HG02840 (cell line): Measurements from ENCODE around the gene PDCD1LG2.
"Not testable (repeated sequence)": the region's sequence is repeated elsewhere in the genome, so short reads cannot be mapped to it uniquely, and the experiment has no call there.

Experiments used
- ATAC-seq: cut with Tn5 transposase; IDR thresholded peaks from one replicate; pipeline ENCODE4 v1.9.1; 2021; ENCODE audit warnings: mild to moderate bottlenecking, moderate library complexity, moderate number of reproducible peaks; ENCODE audit not compliant: unreplicated experiment, low FRiP score

The PDCD1LG2 gene

DNA sequence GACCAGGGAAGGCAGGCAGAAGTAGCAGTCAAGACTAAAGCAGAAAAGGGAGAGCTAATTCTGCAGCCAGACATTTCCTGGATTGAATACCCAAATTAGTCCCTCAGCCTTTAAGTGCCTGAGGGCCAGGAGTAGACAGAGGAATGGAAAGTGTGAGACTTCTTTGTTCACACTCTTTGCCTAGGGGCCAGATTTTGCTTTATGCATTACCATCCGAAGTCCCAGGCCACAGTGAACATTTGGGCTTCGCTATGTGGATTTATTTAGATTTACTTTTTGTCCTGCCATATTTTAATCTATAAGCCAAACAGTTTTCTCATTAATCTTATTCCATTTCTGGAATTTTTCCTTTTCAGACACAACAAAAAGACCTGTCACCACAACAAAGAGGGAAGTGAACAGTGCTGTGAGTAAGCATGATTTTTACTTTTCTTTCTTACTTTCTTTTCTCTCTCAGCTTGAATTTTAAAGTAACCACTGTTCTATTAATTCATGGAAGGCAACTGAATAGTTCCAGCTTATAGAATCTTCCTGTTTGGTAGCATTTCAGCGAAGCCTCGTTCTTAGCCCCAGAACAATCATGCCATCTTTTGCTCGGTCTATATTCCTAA is 52.6 kb downstream of the PDCD1LG2 start:
- ATAC-seq, result no peak

DNA sequence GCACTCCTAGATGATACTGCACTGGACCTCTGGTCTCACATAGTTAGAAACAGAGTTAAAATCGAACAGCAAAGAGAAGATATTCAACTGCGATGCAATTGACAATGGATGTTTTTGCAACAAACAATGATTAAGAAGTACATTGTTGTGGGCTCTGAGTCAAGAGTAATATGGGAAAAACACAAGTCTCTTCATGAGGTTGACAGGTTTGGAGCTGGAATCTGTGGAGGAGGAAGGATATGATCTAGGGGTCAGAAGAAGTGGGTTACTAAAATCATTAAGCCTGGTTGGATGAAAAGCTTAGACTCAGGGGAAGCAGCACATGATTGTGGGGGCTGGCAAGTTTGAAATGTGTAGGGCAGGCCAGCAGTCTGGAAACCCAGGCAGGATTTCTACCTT is 53.1 kb downstream of the PDCD1LG2 start:
- ATAC-seq, result no peak

DNA sequence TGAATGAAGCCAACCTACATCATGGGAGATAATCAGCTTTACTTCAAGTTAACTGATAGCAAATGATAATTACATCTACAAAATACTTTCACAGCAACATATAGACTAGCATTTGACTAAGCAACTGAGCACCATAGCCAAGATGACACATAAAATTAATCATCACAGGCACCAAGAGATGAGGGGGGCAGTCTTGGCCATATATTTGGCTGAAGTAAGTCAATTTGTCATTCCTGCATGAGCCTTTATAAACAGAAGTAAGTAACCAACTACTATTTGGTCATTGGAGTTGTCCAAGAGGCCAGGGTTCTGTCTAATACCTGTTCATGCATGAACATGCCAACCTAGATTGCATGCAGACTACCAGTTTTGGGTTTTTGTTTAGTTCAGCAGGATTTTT is 53.6 kb downstream of the PDCD1LG2 start:
- ATAC-seq, result no peak

DNA sequence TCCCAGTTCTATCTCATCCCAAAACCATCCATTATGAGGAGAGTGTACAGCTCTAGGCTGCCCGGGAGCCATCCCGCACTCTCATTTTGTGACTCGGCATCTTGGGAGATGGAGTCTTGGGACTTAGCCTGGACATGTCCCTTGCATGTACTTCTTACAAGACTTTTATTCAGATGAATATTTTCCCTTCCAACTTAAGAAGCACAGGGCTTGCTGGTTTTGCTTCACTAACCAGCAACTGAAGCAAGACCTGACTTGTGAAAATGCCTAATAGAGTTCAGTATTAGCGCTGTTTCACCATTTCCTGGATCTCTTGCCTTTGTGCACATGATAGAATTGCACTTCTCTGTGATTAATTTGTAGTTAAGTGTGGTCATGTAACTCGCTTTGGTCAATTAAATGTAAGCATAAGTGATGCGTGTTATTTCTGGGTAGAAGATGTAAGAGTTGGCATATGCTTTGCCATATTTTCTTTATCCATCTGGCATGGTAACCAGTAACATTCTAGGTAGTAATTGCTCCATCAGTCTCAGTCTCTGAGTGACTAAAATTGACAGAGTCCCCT is 55.8 kb downstream of the PDCD1LG2 start:
- ATAC-seq, result peak; percentile 68

DNA sequence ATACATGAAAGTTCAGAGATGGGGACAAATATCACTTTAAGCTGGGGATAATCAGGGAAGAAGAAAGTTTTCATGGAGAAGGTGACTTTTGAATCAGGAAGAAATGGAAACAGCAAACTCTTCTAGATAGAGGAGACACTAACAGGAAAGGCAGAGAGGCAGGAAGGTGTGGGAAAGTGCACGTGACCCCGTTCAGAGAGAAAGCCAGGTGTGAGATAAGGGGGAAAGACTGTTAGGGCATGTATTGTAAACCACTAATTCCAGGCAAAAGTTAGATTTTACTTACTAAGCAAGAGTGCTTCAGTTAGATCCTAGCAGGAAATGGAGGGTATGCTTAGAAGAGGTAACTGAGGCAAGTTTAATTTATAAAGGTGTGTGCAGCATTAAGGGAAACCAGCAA is 58.5 kb downstream of the PDCD1LG2 start:
- ATAC-seq, result no peak

DNA sequence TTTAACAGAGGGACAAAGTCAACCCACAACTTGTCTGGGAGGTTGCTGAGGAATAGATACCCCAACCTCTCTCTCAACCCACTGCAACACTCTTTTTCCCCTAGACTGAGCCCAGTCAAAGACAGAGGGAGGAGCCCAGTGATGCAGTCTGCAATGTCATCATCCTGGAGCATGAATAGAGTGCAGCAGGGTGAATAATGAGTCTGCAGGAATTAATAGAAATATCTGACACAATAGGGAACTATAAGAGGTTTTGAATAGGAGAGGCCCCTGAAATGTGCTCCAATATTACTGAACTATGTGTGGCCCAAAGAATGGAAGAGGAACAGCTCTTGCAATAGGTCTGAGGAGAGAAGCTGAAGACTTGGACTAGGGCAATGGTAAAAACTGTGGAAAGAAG is 59.1 kb downstream of the PDCD1LG2 start:
- no peak for ATAC-seq

DNA sequence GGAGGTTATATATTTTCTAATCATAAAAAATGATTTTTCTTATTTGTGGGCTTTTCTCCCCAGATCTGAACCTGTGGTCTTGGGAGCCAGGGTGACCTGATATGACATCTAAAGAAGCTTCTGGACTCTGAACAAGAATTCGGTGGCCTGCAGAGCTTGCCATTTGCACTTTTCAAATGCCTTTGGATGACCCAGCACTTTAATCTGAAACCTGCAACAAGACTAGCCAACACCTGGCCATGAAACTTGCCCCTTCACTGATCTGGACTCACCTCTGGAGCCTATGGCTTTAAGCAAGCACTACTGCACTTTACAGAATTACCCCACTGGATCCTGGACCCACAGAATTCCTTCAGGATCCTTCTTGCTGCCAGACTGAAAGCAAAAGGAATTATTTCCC is 59.6 kb downstream of the PDCD1LG2 start:
- ATAC-seq, result no peak

DNA sequence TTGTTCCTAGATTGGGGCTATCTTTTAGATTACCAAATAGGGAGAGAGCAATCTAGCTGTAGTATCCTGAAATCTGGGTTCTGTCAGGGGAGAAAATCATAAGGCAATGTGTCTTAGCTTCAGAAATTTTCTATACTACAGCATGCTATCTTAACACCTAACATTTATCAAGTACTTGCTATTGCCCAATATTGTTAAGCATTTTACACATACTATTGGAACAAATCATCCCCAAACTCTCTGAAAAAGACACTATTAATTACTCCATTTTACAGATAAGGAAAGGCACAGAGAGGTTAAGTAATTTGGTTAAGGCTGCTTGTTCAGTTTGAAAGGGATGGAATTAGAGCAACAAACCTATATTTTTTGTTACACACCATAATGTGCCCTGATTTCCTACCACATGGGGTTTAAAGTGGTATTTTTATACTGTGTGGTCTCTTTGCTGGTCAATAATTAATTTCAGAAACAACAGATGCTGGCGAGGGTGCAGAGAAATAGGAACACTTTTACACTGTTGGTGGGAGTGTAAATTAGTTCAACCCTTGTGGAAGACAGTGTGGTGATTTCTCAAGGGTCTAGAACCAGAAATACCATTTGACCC is 61.4 kb downstream of the PDCD1LG2 start:
- no peak for ATAC-seq

DNA sequence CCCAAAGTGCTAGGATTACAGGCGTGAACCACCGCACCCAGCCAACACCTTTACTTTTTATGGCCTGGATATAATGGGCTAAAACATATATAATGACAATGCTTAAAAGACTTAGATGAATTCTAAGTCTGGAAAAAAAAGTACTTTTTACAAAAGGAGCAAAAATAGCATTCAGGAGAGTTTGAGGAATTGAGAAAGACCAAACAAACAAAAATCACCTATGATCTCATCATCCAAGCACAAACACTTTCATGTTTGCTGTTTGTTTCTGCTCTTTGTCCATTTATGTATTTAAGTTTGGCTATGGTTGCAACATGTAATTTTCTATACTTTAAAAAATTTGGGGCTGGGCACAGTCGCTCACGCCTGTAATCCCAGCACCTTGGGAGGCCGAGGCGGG is 63.8 kb downstream of the PDCD1LG2 start:
- no peak for ATAC-seq

DNA sequence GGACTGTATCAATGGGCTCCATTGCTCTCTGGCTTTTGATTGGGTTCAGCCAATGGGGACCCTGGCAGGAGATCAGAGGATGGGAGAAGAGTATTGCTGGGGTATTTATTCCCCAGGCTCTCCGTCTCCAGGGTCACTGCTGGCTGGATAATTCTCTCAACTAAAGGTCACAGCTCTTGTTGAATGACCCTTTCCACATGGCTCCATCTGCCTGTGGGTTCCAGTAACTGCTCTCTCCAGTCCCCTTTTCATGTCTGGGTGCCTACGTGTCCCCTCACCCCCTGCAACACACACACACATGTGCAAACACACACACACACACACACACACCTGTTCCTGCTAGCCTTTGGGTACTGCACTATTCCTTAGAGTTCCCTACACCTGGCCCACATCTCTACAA is 64.7 kb downstream of the PDCD1LG2 start:
- no peak for ATAC-seq

DNA sequence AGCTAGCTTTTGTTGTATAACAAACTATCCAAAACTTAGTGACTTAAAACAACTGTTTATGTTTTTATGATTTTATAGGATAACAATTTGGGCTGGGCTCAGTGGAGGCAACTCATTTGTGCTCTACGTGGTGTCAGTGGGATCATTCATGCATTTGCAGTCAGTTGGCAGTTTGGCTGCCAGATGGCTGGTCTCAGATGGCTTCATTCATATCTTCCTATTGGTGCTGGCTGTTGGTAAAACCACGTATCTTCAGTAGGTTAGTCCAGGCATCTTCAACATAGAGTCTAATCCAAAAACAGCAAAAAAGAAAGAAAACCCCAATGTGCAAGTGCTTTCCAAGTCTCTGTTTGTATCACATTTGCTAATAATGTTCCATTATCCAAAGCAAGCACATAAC is 66.9 kb downstream of the PDCD1LG2 start:
- ATAC-seq, result no peak

DNA sequence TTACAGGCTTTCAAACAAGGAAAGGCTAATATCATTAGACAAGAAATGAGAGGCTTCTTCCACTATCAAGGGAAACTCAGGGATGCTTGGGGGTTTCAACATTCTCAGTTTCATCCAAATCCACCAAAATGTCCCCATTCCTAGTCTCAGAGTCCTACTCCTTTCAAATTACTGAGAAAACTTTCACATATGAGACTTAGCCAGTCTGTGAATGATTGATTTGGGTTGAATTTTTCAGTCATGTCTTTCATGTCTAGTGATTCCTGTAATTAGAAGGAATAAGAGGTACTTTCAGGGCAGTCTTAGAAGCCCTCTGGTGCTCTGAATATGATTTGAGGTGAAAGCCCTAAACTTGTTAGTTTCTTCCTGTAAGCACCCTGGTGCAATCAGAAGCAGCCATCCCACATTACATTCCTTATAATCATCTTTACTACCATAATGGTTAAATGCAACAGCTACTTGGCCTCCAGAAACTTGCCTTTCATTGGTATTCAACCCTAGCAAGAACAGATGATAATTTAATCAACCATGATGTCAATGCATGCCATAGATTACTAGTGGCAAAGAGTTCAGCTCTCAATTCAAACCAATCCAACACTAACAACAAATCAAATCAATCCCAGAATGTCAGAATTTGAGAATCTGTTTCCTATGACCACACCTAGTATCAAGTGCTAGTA is 67.8 kb downstream of the PDCD1LG2 start:
- ATAC-seq, result no peak

DNA sequence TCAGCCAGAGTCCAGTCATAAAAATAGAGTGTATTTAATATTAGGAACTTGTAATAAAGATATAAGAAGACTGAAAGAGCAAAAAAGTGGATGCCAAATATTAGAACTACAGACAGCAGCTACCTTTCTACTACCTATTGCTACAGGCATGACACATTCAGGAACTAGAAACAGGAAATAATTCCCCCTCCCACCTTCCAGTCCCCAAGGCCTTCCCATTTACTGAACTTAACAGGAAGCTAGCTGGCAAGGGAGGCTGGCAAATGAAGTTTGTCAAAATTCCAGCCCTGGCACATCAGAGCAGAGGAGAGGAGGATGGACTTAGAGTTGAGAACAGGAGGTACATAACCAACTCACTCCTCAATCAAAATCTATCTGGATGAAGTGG is 68.4 kb downstream of the PDCD1LG2 start:
- ATAC-seq, result no peak

DNA sequence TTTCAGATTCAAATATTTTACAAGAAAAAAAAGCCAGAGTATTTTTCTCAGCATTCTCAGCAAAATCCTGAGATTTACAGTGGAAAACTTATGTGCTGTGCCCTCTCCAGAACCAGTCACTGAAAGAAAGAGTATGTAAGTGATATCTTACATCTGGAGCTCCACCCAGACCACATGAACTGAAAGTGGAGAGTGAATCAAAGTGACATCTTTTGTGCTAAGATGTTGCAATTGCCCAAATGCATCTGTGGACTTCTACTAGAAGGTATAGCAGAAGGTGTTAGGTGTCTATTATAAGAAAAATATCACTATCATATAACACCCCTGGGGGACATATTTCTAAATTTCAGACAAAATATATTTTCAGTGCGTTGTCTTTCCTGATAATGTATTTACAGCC is 69.5 kb downstream of the PDCD1LG2 start:
- no peak for ATAC-seq

DNA sequence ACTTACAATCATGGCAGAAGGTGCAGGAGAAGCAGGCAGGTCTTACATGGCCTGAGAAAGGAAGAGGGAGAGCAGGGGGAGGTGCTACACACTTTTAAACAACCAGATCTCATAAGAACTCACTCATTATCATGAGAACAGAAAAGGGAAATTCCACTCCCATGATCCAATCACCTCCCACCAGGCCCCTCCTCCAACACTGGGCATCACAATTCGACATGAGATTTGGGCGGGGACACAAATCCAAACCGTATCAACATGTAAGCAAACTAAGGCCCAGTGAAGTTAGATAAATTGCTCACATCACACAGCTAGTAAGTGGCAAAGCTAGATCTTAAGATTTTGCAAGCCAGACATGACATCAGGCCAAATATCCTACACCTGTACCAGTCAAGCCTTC is 70.3 kb downstream of the PDCD1LG2 start:
- ATAC-seq, result no peak

DNA sequence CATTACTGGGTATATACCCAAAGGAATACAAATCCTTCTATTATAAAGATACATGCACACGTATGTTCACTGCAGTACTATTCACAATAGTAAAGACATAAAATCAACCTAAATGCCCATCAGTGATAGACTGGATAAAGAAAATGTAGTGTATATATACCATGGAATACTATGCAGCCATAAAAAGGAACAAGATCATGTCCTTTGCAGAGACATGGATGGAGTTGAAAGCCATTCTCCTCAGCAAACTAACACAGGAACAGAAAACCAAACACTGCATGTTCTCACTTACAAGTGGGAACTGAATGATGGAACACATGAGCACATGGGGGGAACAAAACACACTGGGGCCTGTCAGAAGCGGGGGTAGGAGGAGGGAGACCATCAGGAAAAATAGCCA is 71.4 kb downstream of the PDCD1LG2 start:
- not testable (repeated sequence) for ATAC-seq

DNA sequence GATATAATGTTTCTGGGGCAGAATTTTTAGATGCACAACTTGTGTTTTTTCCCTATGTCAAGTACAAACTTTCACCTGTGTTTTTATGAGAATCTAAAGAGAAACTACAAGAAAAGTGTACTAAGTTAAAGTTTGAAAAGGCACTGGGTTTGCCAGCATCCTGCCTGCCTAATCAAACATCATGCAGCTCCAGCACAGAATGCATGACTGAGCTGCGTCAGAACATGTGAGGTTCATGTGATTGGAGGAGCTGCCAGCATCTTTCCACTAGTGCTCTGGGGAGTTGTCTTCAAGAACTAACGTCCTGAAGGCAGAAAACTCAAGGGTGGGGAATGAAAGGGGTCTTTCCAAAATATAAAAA is 72.5 kb downstream of the PDCD1LG2 start:
- ATAC-seq, result peak; percentile 41

DNA sequence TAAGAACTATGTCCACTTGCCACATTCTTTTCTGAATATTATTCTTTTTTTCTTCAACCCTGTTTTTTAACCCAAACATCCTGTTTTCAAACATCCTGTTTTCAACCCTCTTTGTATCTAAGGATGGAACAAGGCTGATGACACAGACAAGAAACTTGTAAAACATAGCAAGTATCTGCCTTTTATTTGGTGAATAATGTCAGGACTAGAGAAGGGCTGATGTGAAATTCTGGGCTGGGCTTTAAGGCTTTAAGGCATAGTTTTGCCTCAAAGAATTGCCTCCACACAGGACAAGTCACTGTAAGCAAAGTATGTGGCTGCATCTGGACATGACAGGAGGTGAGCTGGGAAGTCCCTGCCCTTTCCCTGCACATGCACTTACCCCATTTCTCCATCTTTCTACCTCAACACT is 76.1 kb downstream of the PDCD1LG2 start:
- peak; percentile 37 for ATAC-seq

DNA sequence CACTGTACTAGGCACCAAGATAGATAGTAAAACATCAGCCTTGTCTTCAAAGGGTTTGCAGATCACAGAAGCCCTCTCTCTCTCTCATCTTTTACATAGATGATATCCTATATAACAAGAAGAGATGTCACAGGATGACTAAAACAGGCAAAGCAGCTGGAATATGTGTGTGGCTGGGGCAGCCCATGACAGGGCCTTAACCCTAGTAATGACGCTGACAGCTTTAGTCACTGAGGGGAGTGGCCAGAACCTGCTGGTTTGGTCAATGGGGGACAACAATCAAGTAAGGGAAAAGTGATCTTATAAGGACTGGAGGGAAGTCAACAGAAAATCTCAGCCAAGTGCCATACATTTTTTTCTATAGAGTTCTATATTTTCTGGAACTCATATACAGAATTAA is 76.7 kb downstream of the PDCD1LG2 start:
- no peak for ATAC-seq

DNA sequence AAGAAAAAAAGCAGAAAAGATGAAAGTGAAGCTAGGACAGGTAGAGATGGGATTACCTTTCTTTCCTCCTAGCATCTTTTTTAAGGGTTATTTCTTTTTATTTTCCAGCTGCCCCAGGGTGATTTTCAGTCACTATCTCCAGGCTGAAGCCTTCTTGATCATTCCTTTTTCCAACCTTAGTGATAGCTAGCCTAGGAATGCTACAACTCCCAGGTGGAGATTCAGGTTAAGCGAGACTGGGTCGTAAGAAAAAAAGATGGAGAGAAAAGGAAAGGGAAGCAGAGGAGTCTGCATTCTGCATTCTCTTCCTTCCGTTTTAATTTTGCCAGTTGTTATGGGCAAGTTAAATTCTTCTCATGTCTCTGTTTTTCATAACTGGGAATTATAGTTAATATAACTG is 81.9 kb downstream of the PDCD1LG2 start:
- ATAC-seq, result no peak

DNA sequence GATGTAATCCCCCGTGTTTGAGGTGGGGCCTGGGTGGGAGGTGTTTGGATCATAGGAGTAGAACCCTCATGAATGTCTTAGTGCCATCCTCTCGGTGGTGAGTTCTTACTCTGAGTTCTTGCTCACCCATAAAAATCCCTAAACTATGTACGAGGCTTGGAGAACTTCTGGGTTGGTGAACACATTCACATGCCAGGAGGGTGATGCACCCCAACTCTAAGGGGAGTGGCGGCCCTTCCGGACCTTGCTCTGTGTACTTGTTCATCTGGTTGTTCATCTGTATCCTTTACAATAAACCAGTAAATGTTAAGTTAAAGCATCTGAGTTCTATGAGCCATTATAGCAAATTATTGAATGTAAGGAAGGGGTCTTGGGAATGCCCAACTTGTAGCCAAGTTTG is 82.6 kb downstream of the PDCD1LG2 start:
- ATAC-seq, result no peak

DNA sequence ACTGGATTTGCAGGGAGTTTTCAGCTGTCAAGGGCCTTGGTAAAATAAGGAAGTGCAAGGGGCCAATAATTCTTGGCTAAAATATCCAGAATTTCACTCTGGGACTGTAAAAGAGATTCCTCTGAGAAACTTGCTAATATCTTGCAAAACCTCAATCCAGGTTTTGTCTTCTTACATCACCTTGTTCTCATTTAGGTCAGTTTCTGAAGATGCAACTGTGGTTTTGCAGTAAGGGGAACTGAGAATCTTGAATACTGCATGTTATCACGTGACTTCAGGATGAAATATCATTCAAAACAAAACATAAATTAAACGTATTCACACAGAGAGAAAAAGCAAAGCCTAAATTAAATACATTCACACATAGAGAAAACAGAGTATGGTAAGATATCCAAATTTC is 83.6 kb downstream of the PDCD1LG2 start:
- ATAC-seq, result peak; percentile 53
